Spleen (tissue), 3 donors: ENCODE measurements around the gene ERV3-1.
"Not testable (repeated sequence)": the region's sequence is repeated elsewhere in the genome, so short reads cannot be mapped to it uniquely, and the experiment has no call there.

Source experiments
- POLR2A ChIP-seq, 3 donors: fragments of 450-650 bp; IDR thresholded peaks; one replicate each; pipeline ENCODE4 v1.5.1; 2017; ENCODE audit warnings: antibody characterized with exemption in 3 of 3, mild to moderate bottlenecking in 1 of 3
- POLR2AphosphoS5 ChIP-seq, 3 donors: sonication (generic); formaldehyde crosslinking; IDR thresholded peaks; one replicate each; pipeline ENCODE4 v1.5.1; 2017; ENCODE audit warnings: antibody characterized with exemption in 3 of 3

DNA sequence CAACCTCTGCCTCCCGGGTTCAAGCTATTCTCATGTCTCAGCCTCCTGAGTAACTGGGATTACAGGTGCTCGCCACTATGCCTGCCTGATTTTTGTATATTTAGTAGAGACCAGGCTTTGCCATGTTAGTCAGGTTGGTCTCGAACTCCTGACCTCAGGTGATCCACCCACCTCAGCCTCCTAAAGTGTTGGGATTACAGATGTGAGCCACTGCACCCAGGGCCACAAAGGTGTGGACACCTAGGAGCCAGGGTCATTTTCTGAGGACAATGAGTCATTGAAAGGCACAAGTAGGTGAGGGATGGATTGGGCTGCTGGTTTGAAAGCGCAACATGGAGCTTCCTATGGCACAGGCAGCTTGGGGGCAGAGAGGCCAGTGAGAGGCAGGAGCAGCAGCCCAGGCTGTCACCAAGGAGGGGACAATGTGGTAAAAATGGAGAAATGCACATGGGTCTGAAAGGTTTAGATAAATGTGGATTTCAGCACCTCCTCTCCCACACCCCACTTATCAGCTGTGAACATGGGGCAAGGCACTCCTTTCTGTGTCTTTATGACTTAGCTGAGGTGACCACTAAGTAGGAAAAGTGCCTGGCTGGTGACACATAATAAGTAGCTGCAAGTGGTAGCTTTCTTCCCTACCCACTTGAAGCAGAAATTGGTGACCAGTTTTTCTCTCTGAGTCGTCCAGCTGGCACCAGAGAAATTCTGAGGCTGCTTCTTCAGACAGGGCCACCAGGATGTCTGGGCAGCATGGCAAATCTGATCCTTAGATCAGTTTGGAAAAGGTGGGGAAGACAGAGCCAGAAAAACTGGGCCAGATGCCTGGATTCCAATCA lies 61.6 kb downstream of the ERV3-1 start:
- not testable (repeated sequence) for TF ChIP-seq POLR2AphosphoS5, POLR2A (IDR thresholded peaks at IDR 0.05)
